GM18951 (cell line): ENCODE results near the gene RXRB.
"Not testable (repeated sequence)": the region's sequence is repeated elsewhere in the genome, so short reads cannot be mapped to it uniquely, and the experiment has no call there.

Experiments
- POLR2A ChIP-seq: IDR thresholded peaks from 4 replicates; pipeline ENCODE4 v1.6.1; 2011; ENCODE audit warnings: mild to moderate bottlenecking; ENCODE audit not compliant: insufficient read length, insufficient read depth; ENCODE audit errors: extremely low read depth
- in situ Hi-C: fragments of 300-500 bp; cut with MboI; formaldehyde crosslinking; loops from one replicate; pipeline ENCODE4 v1.12.0; 2022; ENCODE audit warnings: low sequenced_read_pairs, mixed read lengths, inconsistent platforms; ENCODE audit not compliant: unreplicated experiment

RXRB gene

DNA sequence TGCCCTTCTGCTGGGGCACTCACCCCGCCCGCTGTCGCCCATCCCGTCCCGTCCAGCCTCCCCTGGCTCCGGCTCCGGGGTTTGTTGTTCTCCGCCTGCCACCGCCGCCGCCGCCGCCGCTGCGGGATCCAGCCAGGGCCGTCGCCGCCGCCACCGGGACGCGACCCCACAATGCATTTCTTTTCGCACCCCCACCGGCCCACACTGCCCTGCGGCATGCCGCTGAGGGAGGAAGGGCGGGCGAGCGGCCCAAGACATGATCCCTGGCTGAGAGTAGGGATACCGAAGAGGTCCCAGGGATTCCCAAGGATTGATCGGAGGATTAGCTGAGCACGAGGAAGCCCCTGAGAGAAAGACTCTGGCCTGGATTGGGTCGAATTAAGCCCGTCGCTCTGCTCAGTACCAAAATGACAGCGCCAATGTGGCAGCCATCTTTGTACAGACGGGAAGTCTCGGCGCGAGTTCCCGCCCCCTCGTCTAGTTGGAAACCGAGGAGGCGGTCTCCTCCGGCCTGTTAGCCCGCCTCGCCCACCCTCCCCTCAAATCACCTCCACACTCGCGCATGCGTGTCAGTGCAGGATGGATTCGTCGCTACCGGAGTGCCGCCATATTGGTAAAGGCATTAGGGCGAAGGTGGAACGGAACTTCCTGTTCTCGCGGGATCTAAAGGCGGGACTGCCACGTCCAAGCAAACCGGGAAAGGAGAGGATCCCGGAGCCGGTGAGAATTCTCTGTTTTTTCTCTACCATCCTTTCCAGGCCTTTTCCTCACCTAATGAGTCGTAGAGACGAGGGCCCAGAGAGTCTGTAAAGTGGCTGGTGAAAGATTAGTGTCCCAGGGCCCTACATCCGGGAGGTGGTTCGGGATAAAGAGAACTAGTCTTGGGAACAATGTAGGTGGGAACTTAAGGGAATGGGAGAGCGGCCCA, at the start of gene RXRB, which contains the start of gene SLC39A7:
Gene RXRB, minus strand, starts transcription at position 447 of the 928 bp plus-strand sequence. Its CDS starts 189 bp downstream, at position 258.
Gene SLC39A7, plus strand, starts transcription at position 649 of the 928 bp plus-strand sequence. CDS start 379 bp downstream, outside the sequence.
- TF ChIP-seq POLR2A: peak; percentile 89
- in situ Hi-C loops: no loop called here

DNA sequence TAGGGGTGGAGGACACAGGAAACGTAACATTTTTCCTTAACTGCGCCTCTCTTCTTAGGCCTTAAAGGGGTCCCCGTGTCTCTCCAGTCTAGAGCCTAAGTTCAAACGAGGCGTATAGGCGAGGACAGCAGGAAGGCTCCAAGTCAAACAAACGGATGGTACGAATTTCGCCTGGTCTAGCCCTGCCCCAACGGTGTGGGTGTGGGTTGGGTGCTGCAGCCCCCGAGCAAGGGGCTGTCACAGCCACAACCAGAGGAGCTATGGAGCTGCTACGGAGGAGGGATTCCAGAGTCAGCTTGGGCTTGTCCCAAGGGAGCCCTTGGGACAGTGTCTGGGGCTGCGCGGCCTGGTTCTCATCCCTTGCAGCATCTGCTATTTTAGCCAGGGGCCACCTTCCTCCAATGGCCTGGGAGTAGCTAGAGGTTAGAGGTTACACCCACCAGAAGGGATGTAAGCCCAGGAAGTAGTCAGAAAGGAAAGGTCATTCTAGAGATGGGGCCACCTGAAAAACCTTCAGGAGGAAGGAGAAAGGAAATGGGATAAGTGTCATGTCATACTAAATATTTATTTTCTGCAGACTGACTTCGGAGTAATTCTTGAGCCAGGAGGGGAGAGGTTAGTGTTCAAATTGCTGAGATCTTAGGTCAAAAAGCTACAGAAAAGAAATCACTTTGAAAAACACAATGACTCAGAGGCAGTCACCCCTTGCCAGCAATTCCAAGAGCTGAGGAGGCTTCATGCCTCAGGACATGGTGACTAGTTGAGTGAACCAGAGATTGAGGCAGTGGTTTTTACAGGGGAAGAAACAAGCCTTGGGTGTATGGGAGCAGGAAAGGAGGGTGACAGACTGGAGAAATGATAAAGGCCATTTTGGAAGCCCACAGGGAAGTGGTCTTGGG, 49.5 kb upstream of the RXRB start:
- in situ Hi-C loops: loop anchor here (5.0 kb wide), 1 partner anchor 88 kb away; no protein-coding TSS in a partner anchor
- no peak for TF ChIP-seq POLR2A

DNA sequence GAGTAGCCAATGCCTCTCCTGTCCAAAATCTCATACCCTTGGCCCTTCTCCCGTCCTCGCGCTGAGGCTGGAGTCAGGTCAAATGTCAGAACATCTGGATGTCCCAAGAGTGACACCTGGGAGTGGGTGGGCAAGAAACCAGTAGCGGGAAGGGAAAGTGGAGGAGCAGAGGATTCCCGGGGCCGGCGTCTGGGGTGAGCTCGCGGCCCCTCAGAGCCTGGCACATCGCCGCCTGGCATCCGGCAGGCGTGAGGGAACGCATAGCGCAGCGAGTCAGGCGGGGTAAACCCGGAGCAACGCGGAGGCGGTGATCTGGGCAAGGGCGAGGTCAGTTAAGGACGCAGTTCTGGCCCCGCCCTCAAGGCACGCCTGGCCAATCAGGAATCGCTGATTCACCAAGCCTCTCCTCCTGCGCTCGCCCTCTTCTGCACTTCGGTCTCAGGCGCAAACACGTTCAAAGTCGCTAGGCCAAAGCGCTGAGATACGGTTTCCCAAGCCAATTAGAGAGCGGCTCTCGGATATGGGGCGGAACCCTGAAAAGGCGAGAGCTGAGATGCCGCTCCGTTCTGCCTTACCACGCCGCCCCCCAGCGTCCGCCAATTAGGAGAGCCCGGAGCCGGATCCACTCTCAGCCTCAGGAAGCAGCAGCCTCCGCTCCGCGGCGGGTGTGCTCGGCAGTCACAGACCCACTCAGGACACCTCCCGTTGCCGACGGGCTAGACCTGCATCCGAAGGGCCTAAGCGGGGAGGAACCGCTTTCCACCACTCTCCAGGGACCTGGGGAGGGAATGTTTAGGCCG, 48.7 kb upstream of the RXRB start:
- in situ Hi-C loops: no loop called here
- peak; percentile 95 for TF ChIP-seq POLR2A

DNA sequence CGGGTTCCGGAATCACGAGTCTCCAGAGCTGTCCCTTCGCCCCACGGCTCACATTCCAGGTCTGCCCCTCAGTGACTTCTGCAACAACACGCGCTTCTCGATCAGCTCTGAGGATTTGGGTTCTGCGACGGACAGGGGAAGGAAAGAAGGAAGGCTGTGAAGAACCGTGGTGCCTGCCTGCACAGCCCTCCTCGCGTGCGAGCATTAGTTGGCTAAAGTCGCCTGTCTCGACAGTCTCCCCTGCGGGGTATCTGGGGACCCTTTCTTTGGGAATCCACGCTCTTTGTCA, 48.1 kb upstream of the RXRB start:
- in situ Hi-C loops: no loop called here
- TF ChIP-seq POLR2A: no peak

DNA sequence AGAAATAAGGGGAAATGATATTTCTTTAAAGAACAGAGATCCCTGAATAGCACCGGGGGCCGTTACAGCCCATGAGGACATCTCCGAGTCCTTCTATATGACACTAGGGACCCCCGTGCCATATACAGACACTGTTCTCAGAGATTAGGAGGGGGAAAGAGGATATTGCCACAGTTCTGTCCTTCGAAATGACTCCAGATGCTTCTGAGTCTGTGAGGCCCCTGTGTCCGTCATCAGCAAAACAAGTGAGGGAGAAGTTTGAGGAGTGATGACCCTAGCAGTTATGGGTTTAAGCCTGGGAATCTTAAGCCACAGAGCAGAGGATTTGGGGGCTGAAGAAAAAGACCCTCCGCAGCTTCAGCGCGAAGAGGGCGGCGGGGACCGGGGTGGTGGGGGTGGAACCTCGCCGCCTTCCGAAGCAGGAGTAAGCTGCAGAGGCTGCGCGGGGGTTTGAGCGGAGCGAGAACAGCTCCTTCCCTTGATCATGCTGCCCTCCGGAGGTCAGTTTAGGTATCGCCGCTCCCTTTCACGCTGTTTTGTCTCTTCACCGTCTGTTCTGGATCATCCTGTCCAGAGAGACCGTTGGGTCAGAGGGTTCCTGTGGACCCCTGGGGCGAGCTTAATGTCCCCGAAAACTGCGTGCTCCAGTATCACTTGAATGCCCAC, 47.6 kb upstream of the RXRB start:
- TF ChIP-seq POLR2A: no peak
- in situ Hi-C loops: no loop called here

DNA sequence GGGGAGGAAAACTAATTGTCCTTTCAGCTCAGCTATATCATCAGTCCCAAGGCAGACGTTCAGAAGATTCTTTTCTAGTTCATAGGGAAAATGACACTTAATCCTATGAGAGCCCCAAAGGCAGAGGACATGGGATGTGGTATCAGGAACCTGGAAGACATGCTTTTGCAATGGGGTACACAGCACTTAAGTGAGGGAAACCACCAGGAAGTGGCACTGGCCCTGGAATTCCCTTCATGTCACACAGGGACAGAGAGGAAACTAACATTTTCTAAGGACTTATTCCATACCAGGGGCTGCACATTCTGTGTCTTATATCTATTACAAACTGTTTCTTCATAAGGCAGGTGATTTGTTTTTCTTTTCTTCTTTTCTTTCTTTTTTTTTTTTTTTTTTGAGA, 43.0 kb upstream of the RXRB start:
- in situ Hi-C loops: no loop called here
- TF ChIP-seq POLR2A: no peak

DNA sequence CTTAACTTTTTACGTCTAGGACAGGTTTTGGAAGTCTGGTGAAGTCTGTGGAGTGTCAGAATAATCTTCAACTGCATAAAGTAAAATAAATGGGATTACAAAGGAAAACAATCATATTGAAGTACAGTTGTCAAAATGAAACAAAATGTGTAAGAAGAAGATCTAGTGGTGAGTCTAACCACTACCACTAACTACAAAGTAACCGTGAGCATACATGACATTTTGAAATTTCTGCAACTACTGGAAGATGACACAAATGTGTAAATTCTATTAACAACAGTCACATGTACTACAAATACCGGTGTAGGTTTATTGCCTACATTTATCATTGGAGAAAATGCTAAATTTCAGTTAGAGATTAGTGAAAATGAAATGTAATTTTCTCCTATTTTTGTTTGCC, 41.5 kb upstream of the RXRB start:
- TF ChIP-seq POLR2A: no peak
- in situ Hi-C loops: no loop called here

DNA sequence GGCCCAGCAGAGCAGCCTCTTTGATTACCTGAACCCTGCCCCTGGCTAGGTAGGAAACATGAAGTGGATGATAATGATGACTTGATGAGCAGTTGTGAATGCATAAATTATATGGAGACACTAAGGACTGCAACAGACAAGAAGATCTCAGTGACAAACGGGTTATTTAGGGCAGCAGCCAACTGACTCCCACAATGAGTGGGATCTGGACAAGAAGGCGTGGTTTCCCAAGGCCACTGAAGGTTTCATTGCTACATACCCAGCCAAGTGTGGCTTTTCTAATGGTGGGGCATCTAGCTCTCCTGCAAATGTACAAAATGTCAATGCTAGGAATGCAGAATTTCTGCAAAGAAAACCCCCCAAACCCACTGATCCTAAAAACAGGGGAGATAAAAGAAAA, 37.3 kb upstream of the RXRB start:
- no peak for TF ChIP-seq POLR2A
- in situ Hi-C loops: no loop called here

DNA sequence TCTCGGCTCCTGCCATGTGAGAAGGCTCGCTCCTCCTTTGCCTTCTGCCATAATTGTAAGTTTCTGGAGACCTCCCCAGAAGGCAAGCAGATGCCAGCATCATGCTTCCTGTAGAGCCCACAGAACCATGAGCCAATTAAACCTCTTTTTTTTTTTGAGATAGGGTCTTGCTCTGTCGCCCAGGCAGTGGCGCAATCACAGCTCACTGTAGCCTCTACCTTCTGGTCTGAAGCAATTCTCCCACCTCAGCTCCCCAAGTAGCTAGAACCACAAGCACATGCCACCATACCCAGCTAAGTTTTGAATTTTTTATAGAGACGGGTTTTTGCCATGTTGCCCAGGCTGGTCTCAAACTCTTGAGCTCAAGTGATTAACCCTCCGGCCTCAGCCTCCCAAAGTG, 36.4 kb upstream of the RXRB start:
- in situ Hi-C loops: no loop called here
- no peak for TF ChIP-seq POLR2A

DNA sequence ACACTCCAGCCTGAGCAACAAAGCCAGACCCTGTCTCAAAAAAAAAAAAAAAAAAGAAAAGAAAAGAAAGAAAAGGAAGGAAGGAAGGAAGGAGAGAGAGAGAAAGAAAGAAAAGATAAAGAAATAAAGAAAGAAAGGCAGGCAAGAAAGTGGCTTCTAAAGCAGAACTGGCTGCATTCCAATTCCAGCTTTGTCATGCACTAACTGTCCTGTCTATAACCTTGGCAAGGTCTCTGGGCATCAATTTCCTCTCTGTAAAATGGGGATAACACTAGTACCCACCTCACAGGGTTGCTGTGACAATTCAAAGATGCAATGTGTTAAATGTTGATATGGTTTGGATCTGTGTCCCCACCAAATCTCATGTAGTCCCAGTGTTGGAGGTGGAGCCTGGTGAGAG, 35.9 kb upstream of the RXRB start:
- in situ Hi-C loops: no loop called here

DNA sequence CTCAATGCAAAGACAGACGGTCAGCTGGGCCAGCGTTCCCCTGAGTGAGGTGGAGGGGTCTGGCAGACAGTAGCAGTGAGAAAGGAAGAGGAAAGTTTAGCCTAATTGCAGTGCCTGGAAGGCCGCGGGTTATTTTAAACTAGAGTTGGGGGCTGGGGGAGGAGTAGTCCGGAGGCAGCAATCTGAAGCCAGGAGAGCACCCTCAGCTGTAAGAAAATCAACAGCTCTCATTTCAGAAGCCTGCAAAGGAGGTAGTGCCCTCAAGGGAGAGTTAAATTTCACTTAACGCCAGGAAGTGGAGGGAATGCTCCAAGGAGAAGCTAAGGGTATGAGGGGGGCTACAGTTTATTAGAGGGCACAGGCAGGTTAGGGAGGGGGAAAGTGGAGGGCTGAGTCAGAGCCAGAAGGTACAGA, 34.8 kb upstream of the RXRB start:
- no peak for TF ChIP-seq POLR2A
- in situ Hi-C loops: no loop called here

More for the DNA sequence above, 35.9 kb upstream of the RXRB start:
- TF ChIP-seq POLR2A: no peak

DNA sequence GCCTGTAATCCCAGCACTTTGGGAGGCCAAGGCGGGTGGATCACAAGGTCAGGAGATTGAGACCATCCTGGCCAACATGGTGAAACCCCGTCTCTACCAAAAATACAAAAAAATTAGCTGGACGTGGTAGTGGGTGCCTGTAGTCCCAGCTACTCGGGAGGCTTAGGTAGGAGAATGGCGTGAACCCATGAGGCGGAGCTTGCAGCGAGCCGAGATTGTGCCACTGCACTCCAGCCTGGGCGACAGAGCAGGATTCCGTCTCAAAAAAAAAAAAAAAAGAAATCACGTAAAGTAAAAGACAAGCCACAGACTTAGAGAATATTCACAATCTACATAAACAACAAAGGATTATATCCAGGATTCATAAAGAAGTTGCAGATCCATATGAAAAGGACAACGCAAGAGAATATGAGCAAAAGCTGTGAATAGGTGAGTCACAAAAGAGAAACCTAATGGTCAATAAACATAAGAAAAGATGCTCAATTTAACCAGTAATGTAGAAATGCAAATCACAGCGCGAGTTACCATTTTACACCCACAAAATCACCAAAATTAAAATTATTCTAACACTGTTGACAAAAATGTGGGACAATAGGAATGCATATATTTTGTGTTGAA, 26.1 kb upstream of the RXRB start:
- in situ Hi-C loops: not testable (repeated sequence)
